ENCODE measurements around the gene EML4. TPM values are rescaled to one million over a fixed set of nuclear protein-coding genes. Genes with fewer than 3 reads are reported as not detected.

Gene EML4
- total and polyA plus RNA-seq, 2 of the 13 experiments (the other 11 are each of a cell fraction or from before 2014, with no cell fraction given): 243 to 476 TPM

DNA sequence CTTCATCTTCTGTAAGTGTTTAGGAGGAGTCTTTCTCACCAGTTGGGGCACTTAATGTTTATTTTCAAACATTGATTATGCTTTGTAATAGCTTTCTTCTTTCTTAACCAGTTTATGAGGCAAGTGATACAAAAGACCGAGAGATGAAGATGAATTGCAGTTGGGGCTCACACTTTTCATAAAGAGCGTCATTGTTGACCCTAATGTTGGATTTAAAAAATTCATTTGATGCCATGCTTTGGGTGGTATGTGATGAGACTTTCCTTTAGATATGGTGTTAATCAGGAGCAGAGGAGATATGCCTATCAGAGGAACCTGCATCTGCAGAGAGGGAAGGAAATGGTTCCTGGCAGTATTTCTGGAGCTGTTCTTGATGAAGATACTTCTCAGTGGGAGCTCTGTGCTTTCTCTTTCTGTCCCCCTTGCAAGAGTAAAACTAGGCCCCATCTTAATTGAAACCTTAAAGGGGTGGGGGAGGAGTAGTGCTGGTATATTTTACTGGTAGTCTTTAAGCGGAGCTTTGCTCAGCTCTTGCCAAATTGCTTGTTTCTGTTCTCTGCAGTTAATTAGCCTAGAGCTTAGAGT, 2.3 kb downstream of the EML4 start (continued):
- TF ChIP-seq, protein P1, sequence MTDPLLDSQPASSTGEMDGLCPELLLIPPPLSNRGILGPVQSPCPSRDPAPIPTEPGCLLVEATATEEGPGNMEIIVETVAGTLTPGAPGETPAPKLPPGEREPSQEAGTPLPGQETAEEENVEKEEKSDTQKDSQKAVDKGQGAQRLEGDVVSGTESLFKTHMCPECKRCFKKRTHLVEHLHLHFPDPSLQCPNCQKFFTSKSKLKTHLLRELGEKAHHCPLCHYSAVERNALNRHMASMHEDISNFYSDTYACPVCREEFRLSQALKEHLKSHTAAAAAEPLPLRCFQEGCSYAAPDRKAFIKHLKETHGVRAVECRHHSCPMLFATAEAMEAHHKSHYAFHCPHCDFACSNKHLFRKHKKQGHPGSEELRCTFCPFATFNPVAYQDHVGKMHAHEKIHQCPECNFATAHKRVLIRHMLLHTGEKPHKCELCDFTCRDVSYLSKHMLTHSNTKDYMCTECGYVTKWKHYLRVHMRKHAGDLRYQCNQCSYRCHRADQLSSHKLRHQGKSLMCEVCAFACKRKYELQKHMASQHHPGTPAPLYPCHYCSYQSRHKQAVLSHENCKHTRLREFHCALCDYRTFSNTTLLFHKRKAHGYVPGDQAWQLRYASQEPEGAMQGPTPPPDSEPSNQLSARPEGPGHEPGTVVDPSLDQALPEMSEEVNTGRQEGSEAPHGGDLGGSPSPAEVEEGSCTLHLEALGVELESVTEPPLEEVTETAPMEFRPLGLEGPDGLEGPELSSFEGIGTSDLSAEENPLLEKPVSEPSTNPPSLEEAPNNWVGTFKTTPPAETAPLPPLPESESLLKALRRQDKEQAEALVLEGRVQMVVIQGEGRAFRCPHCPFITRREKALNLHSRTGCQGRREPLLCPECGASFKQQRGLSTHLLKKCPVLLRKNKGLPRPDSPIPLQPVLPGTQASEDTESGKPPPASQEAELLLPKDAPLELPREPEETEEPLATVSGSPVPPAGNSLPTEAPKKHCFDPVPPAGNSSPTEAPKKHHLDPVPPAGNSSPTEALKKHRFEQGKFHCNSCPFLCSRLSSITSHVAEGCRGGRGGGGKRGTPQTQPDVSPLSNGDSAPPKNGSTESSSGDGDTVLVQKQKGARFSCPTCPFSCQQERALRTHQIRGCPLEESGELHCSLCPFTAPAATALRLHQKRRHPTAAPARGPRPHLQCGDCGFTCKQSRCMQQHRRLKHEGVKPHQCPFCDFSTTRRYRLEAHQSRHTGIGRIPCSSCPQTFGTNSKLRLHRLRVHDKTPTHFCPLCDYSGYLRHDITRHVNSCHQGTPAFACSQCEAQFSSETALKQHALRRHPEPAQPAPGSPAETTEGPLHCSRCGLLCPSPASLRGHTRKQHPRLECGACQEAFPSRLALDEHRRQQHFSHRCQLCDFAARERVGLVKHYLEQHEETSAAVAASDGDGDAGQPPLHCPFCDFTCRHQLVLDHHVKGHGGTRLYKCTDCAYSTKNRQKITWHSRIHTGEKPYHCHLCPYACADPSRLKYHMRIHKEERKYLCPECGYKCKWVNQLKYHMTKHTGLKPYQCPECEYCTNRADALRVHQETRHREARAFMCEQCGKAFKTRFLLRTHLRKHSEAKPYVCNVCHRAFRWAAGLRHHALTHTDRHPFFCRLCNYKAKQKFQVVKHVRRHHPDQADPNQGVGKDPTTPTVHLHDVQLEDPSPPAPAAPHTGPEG (CRISPR knock-in tag; IDR thresholded peaks at IDR 0.05): no peak
- TF ChIP-seq ZNF737 (CRISPR knock-in tag; IDR thresholded peaks at IDR 0.05; ENCODE audit: borderline replicate concordance) (no peak), ZSCAN31 (CRISPR knock-in tag; IDR thresholded peaks at IDR 0.05; ENCODE audit: low read depth) (no peak), ZNF780A (CRISPR knock-in tag; IDR thresholded peaks at IDR 0.05) (no peak), ZFY (CRISPR knock-in tag; IDR thresholded peaks at IDR 0.05) (peak; percentile 36; the same call in 1 of the 2 replicates), ZNF841 (CRISPR knock-in tag; IDR thresholded peaks at IDR 0.05; ENCODE audit: borderline replicate concordance) (no peak), RBAK (CRISPR knock-in tag; IDR thresholded peaks at IDR 0.05) (no peak), SOX5 (CRISPR knock-in tag; IDR thresholded peaks at IDR 0.05; ENCODE audit: borderline replicate concordance) (0 out of 2 replicates have a peak, but pooled peaks have one; percentile 4), ZNF703 (CRISPR knock-in tag; IDR thresholded peaks at IDR 0.05; ENCODE audit: borderline replicate concordance) (no peak), MTF1 (CRISPR knock-in tag; IDR thresholded peaks at IDR 0.05) (no peak), THYN1 (CRISPR knock-in tag; IDR thresholded peaks at IDR 0.05; ENCODE audit: borderline replicate concordance, low read depth) (no peak)
- TF ChIP-seq, protein P2, sequence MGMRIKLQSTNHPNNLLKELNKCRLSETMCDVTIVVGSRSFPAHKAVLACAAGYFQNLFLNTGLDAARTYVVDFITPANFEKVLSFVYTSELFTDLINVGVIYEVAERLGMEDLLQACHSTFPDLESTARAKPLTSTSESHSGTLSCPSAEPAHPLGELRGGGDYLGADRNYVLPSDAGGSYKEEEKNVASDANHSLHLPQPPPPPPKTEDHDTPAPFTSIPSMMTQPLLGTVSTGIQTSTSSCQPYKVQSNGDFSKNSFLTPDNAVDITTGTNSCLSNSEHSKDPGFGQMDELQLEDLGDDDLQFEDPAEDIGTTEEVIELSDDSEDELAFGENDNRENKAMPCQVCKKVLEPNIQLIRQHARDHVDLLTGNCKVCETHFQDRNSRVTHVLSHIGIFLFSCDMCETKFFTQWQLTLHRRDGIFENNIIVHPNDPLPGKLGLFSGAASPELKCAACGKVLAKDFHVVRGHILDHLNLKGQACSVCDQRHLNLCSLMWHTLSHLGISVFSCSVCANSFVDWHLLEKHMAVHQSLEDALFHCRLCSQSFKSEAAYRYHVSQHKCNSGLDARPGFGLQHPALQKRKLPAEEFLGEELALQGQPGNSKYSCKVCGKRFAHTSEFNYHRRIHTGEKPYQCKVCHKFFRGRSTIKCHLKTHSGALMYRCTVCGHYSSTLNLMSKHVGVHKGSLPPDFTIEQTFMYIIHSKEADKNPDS (CRISPR knock-in tag; IDR thresholded peaks at IDR 0.05): no peak
- TF ChIP-seq, protein P3, sequence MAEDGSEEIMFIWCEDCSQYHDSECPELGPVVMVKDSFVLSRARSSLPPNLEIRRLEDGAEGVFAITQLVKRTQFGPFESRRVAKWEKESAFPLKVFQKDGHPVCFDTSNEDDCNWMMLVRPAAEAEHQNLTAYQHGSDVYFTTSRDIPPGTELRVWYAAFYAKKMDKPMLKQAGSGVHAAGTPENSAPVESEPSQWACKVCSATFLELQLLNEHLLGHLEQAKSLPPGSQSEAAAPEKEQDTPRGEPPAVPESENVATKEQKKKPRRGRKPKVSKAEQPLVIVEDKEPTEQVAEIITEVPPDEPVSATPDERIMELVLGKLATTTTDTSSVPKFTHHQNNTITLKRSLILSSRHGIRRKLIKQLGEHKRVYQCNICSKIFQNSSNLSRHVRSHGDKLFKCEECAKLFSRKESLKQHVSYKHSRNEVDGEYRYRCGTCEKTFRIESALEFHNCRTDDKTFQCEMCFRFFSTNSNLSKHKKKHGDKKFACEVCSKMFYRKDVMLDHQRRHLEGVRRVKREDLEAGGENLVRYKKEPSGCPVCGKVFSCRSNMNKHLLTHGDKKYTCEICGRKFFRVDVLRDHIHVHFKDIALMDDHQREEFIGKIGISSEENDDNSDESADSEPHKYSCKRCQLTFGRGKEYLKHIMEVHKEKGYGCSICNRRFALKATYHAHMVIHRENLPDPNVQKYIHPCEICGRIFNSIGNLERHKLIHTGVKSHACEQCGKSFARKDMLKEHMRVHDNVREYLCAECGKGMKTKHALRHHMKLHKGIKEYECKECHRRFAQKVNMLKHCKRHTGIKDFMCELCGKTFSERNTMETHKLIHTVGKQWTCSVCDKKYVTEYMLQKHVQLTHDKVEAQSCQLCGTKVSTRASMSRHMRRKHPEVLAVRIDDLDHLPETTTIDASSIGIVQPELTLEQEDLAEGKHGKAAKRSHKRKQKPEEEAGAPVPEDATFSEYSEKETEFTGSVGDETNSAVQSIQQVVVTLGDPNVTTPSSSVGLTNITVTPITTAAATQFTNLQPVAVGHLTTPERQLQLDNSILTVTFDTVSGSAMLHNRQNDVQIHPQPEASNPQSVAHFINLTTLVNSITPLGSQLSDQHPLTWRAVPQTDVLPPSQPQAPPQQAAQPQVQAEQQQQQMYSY (CRISPR knock-in tag; IDR thresholded peaks at IDR 0.05): no peak

Data from HepG2 (cell line).